Prostate gland (tissue), 1 donor: Measurements from ENCODE around the gene EPN1.

ENCODE experiments used
- POLR2A ChIP-seq: fragments of 450-650 bp; IDR thresholded peaks from one replicate; pipeline ENCODE4 v1.6.1; 2016; ENCODE audit warnings: antibody characterized with exemption, mild to moderate bottlenecking
- POLR2AphosphoS5 ChIP-seq: sonication (generic); formaldehyde crosslinking; IDR thresholded peaks from one replicate; pipeline ENCODE4 v1.6.1; 2017; ENCODE audit warnings: antibody characterized with exemption

DNA sequence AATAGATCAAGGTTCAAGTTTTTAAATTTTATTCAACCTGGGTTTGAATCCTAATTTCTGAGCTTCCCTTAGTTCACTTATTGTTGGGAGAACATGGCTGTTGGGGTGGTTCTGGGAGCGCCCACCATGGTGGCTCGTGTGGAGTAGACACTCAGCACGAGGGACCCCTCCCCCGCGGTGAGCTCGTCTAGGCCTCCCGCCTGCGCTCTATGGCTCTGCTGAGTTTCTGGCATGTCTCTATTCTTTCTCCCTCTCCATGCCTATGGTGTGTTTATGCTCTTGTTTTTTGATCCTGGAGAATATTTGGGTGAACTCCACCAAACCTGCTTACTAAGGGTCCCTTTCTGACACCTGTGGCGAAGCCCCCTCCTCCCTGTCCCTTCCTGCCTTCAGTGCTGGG lies 1.6 kb upstream of the EPN1 start:
- TF ChIP-seq POLR2AphosphoS5 (no peak), POLR2A (no peak)
